NT2/D1 (cell line): ENCODE measurements around the gene C14orf93.
A peak's percentile ranks its signal among the peaks of the same experiment; 100 is the strongest.

Experiments
- DNase-seq: peaks from one replicate; pipeline ENCODE4 v3.0.0-alpha.2; 2011; ENCODE audit warnings: low read depth, low spot score
- H3K27me3 ChIP-seq: 2 replicates; pipeline ENCODE4 v1.6.0; 2011; ENCODE audit warnings: mild to moderate bottlenecking; ENCODE audit not compliant: insufficient read length, insufficient read depth
- H3K36me3 ChIP-seq: 2 replicates; pipeline ENCODE4 v1.6.1; 2011; ENCODE audit warnings: mild to moderate bottlenecking, low read length, mixed read lengths; ENCODE audit not compliant: insufficient read depth, insufficient read length
- H3K4me1 ChIP-seq: 2 replicates; pipeline ENCODE4 v1.5.1; 2011; ENCODE audit not compliant: insufficient read depth, insufficient read length
- H3K4me3 ChIP-seq: 2 replicates; pipeline ENCODE4 v1.5.1; 2011; ENCODE audit warnings: low read depth; ENCODE audit not compliant: insufficient read length
- H3K9ac ChIP-seq: 2 replicates; pipeline ENCODE4 v1.6.0; 2011; ENCODE audit warnings: low read depth; ENCODE audit not compliant: insufficient read length
- H3K9me3 ChIP-seq: 2 replicates; pipeline ENCODE4 v1.5.1; 2011; ENCODE audit warnings: mild to moderate bottlenecking, low read length; ENCODE audit not compliant: insufficient read depth
- SUZ12 ChIP-seq: IDR thresholded peaks from 2 replicates; pipeline ENCODE4 v1.6.1; 2011; ENCODE audit not compliant: insufficient read length, insufficient read depth; ENCODE audit errors: extremely low read depth
- YY1 ChIP-seq: IDR thresholded peaks from 2 replicates; pipeline ENCODE4 v1.6.1; 2011; ENCODE audit not compliant: insufficient read length, insufficient read depth
- ZNF274 ChIP-seq: IDR thresholded peaks from 2 replicates; pipeline ENCODE4 v1.6.1; 2011; ENCODE audit warnings: mild to moderate bottlenecking, low read depth, low read length

The C14orf93 gene

DNA sequence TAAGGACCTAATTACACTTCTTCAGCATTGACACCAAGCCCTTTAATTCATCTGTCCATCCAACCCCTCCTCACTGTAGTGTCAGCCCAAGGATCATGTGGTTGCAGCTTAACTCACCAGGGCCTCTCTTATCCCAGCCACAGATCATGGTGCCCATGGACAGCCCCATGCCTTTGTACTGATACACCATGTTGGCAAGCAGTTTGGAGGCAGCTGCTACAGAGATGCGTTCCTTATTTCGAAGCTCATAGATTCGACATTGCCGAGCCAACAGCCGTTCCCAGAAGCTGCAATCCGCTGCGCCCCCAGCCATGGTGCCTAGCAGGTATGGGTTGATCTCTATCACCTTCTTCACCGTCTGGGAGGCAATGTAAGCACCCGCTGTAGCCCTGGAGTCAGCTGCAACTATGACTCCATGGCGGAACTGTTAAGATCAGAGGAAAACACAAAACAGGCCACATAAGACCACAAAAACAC lies 23.3 kb upstream of the C14orf93 start:
- Histone ChIP-seq H3K27me3 (no peaks in the 10 kb centered on the region), H3K9me3 (no peaks in the 10 kb centered on the region), H3K9ac (peak overlapping the region; percentile 11), H3K4me1 (peaks cover 4% of the 10 kb centered on the region), H3K4me3 (no peak overlapping the region), H3K36me3 (peaks cover 47% of the 10 kb centered on the region)
- DNase-seq = no peak
- TF ChIP-seq SUZ12 = no peak
- no peak for TF ChIP-seq ZNF274

DNA sequence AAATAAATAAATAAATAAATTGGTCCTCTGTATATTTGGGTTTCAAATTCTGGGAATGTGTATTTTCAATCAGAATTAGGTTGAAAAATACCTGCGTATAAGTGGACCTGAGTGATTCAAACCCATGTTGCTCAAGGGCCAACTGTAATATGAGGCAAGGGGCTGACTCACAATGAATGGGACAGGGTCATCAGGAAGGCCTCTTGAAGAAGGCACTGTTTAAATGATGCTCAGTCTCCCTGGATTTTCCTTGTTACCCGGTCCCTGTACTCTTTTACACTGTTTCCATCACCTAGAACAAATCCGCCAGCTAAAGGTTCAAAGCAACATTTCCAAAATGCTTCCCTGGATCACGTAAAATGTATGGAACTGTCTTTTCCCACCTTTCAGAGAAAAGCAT lies 21.0 kb upstream of the C14orf93 start:
- peaks cover 61% of the 10 kb centered on the region for H3K36me3 ChIP-seq
- no peaks in the 10 kb centered on the region for H3K9me3 ChIP-seq
- no peak for DNase-seq
- TF ChIP-seq SUZ12 = no peak
- TF ChIP-seq YY1 = no peak
- no peak for TF ChIP-seq ZNF274
- H3K4me3 ChIP-seq = no peak overlapping the region
- peaks cover 7% of the 10 kb centered on the region for H3K4me1 ChIP-seq
- H3K9ac ChIP-seq = no peak overlapping the region
- no peaks in the 10 kb centered on the region for H3K27me3 ChIP-seq

DNA sequence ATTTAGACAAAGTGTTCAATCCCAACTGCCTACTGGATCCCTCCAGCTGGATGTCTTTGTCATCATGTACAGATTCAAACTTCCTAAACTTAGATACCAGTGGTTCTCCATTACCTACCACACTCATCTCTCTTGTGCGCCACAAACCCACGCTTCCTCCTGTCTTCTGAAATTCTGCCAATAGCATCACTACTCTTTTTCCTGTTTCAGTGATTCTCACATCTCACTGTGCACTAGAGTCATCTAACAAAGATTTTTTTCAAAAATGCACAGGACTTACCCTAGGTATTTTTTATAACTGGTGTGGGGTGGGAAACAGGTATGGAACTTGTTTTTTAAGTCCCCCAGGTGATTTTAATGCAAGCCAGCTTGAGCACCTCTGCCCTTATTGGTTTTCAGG lies 18.9 kb upstream of the C14orf93 start:
- Histone ChIP-seq H3K9ac (no peak overlapping the region), H3K4me3 (no peak overlapping the region), H3K4me1 (peaks cover 15% of the 10 kb centered on the region), H3K36me3 (peaks cover 78% of the 10 kb centered on the region), H3K27me3 (no peaks in the 10 kb centered on the region), H3K9me3 (no peaks in the 10 kb centered on the region)
- DNase-seq = no peak
- no peak for TF ChIP-seq ZNF274
- TF ChIP-seq SUZ12 = no peak

DNA sequence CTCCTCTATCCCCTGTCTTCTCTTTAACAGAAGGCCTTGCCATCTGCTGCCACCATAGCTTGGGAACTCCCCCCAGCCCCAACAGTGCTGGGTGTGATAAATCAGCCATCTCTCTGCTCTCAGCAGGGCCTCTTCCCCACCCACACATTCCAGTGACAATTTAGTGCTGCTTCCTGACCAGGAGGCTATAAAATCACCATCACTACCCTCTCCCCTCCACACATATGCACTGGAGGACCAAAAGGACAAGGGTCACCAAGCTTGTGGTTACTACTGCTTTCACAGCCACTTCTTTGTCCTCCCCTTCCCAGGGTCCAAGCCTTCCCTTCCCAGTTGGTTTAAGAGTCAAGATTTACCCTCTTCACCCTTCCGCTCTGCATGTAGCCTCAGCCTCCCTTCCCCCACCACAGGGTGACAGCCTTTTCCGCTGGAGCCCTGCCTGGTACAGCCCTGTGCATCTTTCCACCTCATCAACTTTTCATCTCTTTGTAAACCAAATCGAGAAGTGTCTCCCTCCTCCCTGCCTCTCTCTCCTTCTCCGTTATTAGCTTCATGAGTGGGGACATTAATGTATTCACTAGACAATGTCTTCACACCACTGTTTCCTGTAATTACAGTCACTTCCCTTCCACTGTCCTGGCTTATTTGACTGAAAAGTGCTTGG lies 15.3 kb upstream of the C14orf93 start:
- H3K4me3 ChIP-seq = no peak overlapping the region
- TF ChIP-seq YY1 (no peak), ZNF274 (no peak), SUZ12 (no peak)
- H3K9ac ChIP-seq = no peak overlapping the region
- no peak for DNase-seq
- H3K36me3 ChIP-seq = peaks cover 75% of the 10 kb centered on the region
- H3K27me3 ChIP-seq = no peaks in the 10 kb centered on the region
- peaks cover 11% of the 10 kb centered on the region for H3K4me1 ChIP-seq
- no peaks in the 10 kb centered on the region for H3K9me3 ChIP-seq

DNA sequence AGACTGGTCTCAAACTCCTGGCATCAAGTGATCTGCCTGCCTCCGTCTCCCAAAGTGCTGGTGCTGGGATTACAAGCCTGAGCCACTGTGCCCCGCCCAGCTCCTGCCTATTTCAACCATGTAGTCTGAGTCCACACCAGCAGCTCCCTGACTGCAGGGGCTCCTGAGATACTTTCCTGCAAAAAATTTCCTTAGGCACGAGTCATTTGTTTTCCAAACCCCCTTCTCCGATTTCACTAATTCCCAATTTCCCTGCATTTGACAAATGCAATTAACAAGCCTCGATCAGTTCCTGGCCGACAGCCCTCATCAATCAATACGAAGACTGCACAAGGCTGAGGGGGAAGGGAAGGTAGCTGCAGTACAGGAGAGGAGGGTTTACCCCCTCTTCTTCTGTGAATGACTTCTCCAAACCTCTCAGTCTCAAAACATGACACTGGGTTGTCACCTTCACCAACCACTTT lies 14.7 kb upstream of the C14orf93 start:
- Histone ChIP-seq H3K27me3 (no peaks in the 10 kb centered on the region), H3K9ac (no peak overlapping the region), H3K36me3 (peaks cover 76% of the 10 kb centered on the region), H3K9me3 (no peaks in the 10 kb centered on the region), H3K4me1 (peaks cover 11% of the 10 kb centered on the region), H3K4me3 (no peak overlapping the region)
- no peak for DNase-seq
- TF ChIP-seq YY1 = no peak
- no peak for TF ChIP-seq SUZ12
- no peak for TF ChIP-seq ZNF274

DNA sequence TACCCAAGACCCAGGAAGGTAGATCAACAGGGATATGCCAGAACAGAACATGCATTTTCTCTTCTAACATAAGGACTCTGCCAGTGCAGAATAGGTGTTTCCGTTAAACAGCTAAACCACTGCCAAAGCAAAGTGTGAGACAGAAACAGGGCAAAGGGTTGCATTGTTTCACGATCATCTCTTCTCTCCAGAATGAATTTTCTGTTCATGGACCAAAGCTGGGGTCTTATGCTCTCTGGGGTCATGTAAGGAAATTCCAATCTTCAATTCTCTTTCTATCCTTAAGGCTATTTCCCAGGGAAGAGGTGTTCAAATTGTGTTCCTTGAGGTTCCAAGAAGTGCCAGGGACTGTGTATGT lies 13.8 kb upstream of the C14orf93 start:
- Histone ChIP-seq H3K4me1 (peaks cover 11% of the 10 kb centered on the region), H3K4me3 (no peak overlapping the region), H3K36me3 (peaks cover 67% of the 10 kb centered on the region), H3K9ac (no peak overlapping the region), H3K27me3 (no peaks in the 10 kb centered on the region), H3K9me3 (no peaks in the 10 kb centered on the region)
- TF ChIP-seq SUZ12 (no peak), ZNF274 (no peak), YY1 (no peak)
- DNase-seq = no peak

DNA sequence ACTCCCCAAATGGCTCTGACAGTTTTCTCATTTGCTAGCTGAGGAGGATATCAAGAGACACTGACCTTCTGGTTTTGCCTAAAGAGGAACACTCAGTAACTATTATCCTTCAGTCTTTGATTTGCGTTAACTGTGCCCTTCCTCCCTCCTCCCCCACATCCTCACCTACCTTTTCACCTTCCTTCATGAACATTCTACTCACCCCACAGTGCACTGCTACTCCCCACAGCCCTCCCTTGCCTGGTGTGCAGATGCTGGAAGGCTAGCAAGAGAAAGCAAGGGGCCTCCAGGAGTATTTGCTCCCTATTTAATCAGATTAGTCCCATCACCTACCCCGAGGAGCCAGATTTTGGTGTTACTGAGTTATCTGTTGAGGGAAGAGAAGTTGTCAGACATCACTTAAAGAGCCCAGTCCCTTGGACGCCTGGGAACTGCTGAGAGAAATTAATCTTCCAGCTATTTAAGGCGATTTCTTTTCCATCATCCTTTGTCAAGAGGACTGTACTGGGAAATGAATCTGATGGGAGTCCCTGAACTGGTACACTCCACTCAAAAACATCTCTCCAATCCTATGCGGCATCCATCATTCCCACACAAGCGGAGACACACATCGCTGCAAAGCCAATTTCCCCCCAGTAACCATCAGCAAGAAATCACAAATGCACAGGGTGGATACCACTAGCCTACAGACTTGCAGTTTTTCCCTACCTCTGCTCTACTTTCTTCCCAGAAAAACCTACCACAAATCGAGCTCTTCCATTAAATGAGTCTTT lies 13.3 kb upstream of the C14orf93 start:
- TF ChIP-seq ZNF274 (no peak), YY1 (no peak), SUZ12 (no peak)
- Histone ChIP-seq H3K4me3 (no peak overlapping the region), H3K36me3 (peaks cover 62% of the 10 kb centered on the region), H3K4me1 (peaks cover 11% of the 10 kb centered on the region), H3K9me3 (no peaks in the 10 kb centered on the region), H3K9ac (no peak overlapping the region), H3K27me3 (no peaks in the 10 kb centered on the region)
- no peak for DNase-seq
